NCI-H2196 treated with DMSO at 0.1 percent for 48 hours (cell line): ENCODE measurements around the gene GAREM2.
"Not testable (repeated sequence)": the region's sequence is repeated elsewhere in the genome, so short reads cannot be mapped to it uniquely, and the experiment has no call there.

ENCODE experiments used
- DNase-seq: peaks from one replicate; lab custom pipeline; 2025; ENCODE audit not compliant: unreplicated experiment; lab: John Stamatoyannopoulos, UW

GAREM2 gene

DNA sequence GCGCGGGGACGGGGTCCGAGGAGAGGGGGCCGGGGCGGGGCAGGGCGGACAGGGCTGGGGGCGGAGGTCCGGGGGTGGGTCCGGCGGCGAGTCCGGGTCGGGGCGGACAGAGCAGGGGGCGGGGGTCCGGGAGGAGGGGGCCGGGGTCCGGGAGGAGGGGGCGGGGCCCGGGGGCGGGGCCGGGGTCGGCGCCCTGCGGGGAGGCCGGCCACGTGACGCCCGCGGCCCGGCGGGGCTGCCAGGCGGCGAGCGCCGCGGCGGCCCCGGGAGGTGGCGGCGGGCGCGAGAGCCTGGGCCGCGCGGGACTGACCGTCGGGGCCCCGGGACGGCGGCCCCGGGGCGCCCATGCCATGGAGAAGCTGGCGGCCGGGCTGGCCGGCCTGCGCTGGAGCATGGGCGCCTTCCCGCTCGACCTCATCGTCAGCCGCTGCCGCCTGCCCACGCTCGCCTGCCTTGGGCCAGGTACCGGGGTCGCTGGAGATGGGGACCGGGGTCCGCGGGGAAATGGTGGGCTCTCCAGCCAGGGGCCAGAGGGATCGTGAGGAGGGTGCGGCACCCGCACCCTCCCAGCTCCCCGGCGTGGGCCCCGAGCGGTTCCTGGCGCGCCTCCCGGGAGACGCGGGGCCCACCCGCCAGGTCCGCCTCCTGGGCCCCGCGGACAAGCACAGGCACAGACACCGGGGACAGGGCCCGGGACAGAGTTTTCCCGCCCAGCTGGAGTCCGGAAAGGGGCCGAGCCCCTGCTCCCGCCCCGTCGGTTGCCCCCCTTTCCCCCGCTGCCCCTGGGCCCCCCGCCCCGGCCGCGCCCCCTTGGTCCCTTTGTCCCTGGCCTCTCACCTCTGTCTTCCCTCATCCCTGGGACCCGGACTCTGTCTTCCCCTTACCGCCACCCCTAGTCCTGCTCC, at the start of gene GAREM2:
Gene GAREM2, plus strand, starts transcription at position 218 of the 905 bp plus-strand sequence. Its CDS starts 133 bp downstream, at position 351.
- no peak for DNase-seq

- no peak for DNase-seq
Measured at GRCh38 chr2:26123426-26123825, 49.5 kb upstream of the GAREM2 start.

DNA sequence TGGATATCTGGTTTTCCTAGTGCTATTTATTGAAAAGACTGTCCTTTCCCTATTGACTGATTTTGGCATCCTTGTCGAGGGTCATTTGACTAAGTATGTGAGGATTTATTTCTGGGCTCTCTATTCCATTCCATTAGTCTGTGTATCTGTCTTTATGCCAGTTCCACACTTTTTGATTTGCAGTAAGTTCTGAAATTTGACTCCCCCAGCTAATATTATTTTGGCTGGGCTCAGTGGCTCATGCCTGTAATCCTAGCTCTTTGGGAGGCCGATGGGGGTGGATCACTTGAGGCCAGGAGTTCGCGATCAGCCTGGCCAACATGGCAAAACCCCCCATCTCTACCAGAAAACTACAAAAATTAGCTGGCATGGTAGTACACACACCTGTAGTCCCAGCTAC, 46.8 kb upstream of the GAREM2 start:
- no peak for DNase-seq

- no peak for DNase-seq
Measured at GRCh38 chr2:26128176-26128575, 44.7 kb upstream of the GAREM2 start.

- DNase-seq: no peak
Measured at GRCh38 chr2:26130763-26131162, 42.1 kb upstream of the GAREM2 start.

DNA sequence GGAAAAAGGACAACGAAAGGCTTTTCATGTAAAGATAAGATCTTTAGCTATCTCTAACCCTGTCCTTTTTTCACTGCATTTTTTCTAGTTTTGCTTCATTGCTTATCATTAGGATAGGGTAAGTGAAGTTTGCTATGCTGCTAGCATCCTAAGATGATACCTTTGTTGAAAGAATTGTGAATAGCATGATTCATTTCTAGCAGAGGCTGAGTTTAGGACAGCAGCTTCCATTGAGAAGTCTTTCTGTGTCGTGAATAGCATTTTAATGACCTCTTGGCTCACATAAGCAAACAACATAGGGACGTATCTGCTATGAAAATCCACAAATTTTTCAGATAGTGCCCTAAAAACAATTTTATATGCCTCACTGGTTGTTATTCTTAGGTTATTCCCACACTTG, 36.4 kb upstream of the GAREM2 start:
- no peak for DNase-seq

GRCh38 chr2:26139269-26140183, 33.4 kb upstream of the GAREM2 start:
- no peak for DNase-seq

GRCh38 chr2:26141145-26141769, 31.6 kb upstream of the GAREM2 start:
- DNase-seq: no peak

- DNase-seq: no peak
Measured at GRCh38 chr2:26144031-26144430, 28.9 kb upstream of the GAREM2 start.

- DNase-seq: no peak
Measured at GRCh38 chr2:26144953-26145680, 27.8 kb upstream of the GAREM2 start.

- no peak for DNase-seq
Measured at GRCh38 chr2:26148501-26148900, 24.4 kb upstream of the GAREM2 start.

DNA sequence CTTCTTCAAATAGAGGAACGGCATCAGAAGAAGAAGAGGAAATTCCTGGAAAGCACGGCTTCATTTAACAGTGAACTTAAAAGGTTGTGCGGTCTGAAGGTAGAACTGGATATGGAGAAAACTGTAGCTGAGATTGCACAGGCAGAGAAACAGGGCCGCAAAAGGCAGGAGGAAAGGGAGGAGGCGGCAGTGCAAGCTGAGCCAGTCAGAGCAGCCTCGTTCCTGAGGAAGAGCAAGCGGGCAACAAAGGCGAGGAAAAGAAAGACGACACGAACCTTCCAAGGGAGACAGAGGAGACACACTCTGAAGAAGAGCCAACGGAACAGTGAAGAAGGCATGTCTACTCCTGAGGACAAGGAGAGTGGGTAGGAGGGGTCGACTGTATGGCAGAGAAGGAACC, 22.6 kb upstream of the GAREM2 start:
- DNase-seq: no peak

- DNase-seq: no peak
Measured at GRCh38 chr2:26157580-26157979, 15.3 kb upstream of the GAREM2 start.

DNA sequence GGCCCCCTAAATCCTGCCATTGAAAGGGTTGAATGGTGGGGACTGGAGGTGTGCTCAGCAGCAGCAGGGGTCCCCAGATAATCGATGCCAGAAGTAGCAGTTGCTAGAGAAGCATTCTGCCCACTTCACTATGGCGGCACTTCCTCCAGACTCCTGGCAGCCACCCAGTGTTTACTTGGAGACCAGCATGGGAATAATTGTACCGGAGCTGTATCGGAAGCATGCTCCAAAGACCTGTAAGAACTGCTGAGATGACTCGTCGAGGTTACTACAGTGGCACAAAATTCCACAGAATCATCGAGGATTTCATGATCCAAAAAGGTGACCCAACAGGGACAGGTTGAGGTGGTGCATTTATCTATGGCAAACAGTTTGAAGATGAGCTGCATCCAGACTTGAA, 11.0 kb upstream of the GAREM2 start:
- no peak for DNase-seq

DNA sequence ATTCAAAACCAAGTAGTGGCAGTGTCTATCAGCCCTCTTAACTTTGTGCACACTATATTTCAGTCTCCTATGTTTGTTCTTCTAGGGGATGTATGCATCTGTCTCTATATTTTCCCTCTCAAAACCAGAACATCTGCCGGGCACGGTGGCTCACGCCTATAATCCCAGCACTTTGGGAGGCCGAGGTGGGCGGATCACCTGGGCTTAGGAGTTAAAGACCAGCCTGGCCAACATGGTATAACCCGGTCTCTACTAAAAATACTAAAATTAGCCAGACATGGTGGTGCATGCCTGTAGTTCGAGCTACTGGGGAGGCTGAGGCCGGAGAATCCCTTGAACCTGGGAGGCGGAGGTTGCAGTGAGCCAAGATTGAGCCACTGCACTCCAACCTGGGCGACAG, 9.9 kb upstream of the GAREM2 start:
- DNase-seq: no peak

- no peak for DNase-seq
Measured at GRCh38 chr2:26164231-26164630, 8.7 kb upstream of the GAREM2 start.

DNA sequence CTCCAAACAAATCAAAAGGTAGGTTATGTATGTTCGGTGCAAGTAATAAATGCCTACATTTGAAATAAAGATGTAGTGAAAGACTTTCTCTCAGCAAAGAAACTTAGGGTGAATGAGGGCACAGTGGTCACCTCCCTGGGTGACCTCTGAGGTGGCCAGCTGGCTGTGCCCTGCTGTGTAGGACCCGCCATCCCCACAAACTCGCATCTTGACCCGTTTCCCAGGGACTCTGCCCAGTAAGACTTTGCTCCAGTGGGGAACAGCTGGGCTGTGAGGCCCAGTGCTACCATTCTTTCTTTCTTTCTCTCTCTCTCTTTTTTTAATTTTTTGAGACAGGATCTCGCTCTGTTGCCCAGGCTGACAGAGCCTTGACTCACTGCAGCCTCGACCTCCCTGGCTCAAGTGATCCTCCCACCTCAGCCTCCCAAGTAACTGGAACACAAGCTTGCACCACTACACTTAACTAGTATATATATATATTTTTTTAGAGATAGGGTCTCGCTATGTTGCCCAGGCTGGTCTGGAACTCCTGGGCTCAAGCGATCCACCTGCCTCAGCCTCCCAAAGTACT, 8.2 kb upstream of the GAREM2 start:
- no peak for DNase-seq

- DNase-seq: no peak
Measured at GRCh38 chr2:26165403-26165802, 7.5 kb upstream of the GAREM2 start.

- DNase-seq: not testable (repeated sequence)
Measured at GRCh38 chr2:26166541-26166940, 6.3 kb upstream of the GAREM2 start.

- DNase-seq: no peak
Measured at GRCh38 chr2:26168785-26169184, 4.1 kb upstream of the GAREM2 start.
